GM21526 (cell line): ENCODE data around the gene RASSF3.

Experiments used
- ATAC-seq: cut with Tn5 transposase; IDR thresholded peaks from one replicate; pipeline ENCODE4 v1.9.1; 2021; ENCODE audit warnings: moderate library complexity; ENCODE audit not compliant: unreplicated experiment, low FRiP score

Gene RASSF3

GRCh38 chr12:64718649-64719048 lies 108.4 kb downstream of the RASSF3 start:
- no peak for ATAC-seq

- no peak for ATAC-seq
Measured at GRCh38 chr12:64720884-64721283, 110.6 kb downstream of the RASSF3 start.

- no peak for ATAC-seq
Measured at GRCh38 chr12:64722835-64723234, 112.5 kb downstream of the RASSF3 start.

- no peak for ATAC-seq
Measured at GRCh38 chr12:64723630-64724029, 113.3 kb downstream of the RASSF3 start.

- no peak for ATAC-seq
Measured at GRCh38 chr12:64724201-64724745, 114.0 kb downstream of the RASSF3 start.

- peak; percentile 56 for ATAC-seq
Measured at GRCh38 chr12:64729909-64730587, 119.8 kb downstream of the RASSF3 start.

GRCh38 chr12:64730588-64730969 lies 120.3 kb downstream of the RASSF3 start:
- ATAC-seq, result no peak

- ATAC-seq, result no peak
Measured at GRCh38 chr12:64731683-64732082, 121.4 kb downstream of the RASSF3 start.

GRCh38 chr12:64733857-64734256 lies 123.6 kb downstream of the RASSF3 start:
- ATAC-seq, result no peak

- no peak for ATAC-seq
Measured at GRCh38 chr12:64735442-64735841, 125.1 kb downstream of the RASSF3 start.

- no peak for ATAC-seq
Measured at GRCh38 chr12:64736771-64737170, 126.5 kb downstream of the RASSF3 start.

- ATAC-seq, result no peak
Measured at GRCh38 chr12:64737539-64737938, 127.2 kb downstream of the RASSF3 start.

GRCh38 chr12:64739778-64740177 lies 129.5 kb downstream of the RASSF3 start:
- ATAC-seq, result no peak

GRCh38 chr12:64740646-64741045 lies 130.4 kb downstream of the RASSF3 start:
- ATAC-seq, result no peak

- ATAC-seq, result no peak
Measured at GRCh38 chr12:64742416-64742815, 132.1 kb downstream of the RASSF3 start.

GRCh38 chr12:64743206-64743605 lies 132.9 kb downstream of the RASSF3 start:
- ATAC-seq, result no peak

- ATAC-seq, result no peak
Measured at GRCh38 chr12:64744422-64745258, 134.3 kb downstream of the RASSF3 start.

- ATAC-seq, result no peak
Measured at GRCh38 chr12:64745259-64745807, 135.0 kb downstream of the RASSF3 start.

GRCh38 chr12:64745980-64746379 lies 135.7 kb downstream of the RASSF3 start:
- no peak for ATAC-seq

- ATAC-seq, result no peak
Measured at GRCh38 chr12:64746663-64747062, 136.4 kb downstream of the RASSF3 start.
